ENCODE data around the gene LDHAL6B. TPM values are rescaled to one million over a fixed set of nuclear protein-coding genes. Genes with fewer than 3 reads are reported as not detected.

Gene LDHAL6B
- total and polyA plus RNA-seq, 2 experiments from 2014 or later: not detected

GRCh38 chr15:59244337-59244736 is 37.7 kb downstream of the LDHAL6B start:
- H3K9me2 ChIP-seq (ENCODE audit: insufficient read depth): no peaks in the 10 kb centered on the region
- H3K79me2 ChIP-seq (replicated peaks; ENCODE audit: insufficient read depth): 0 out of 2 replicates have a peak, but pooled peaks cover 9% of the 10 kb centered on the region
- peaks cover 2% of the 10 kb centered on the region for H3K27me3 Mint-ChIP-seq (ENCODE audit: insufficient read depth, low read depth, poor library complexity)
- no peak overlapping the region for H3K4me3 Mint-ChIP-seq
- H3K4me1 Mint-ChIP-seq: peaks cover 6% of the 10 kb centered on the region
- no peaks in the 10 kb centered on the region for H3K9me3 Mint-ChIP-seq
- no peaks in the 10 kb centered on the region for H3K27me3 ChIP-seq (ENCODE audit: insufficient read depth)
- no peaks in the 10 kb centered on the region for H3K36me3 Mint-ChIP-seq (ENCODE audit: low read depth)
- no peaks in the 10 kb centered on the region for H3F3A ChIP-seq (replicated peaks; ENCODE audit: low read depth)
- H3K36me3 ChIP-seq (ENCODE audit: insufficient read depth): peaks cover 5% of the 10 kb centered on the region; the same call in 1 of the 2 replicates
- no peak overlapping the region for H3K4me2 ChIP-seq
- no peaks in the 10 kb centered on the region for H3K4me1 ChIP-seq (ENCODE audit: insufficient read depth)
- ATAC-seq (no peak), DNase-seq (ENCODE audit: low spot score) (no peak)
- TF ChIP-seq CTCF (conservative IDR thresholded peaks at IDR 0.05; ENCODE audit: low read depth in 2 of 2) (no peak), CREB1 (CRISPR knock-in tag; IDR thresholded peaks at IDR 0.05; ENCODE audit: low read depth) (no peak), ZNF331 (CRISPR knock-in tag; IDR thresholded peaks at IDR 0.05; ENCODE audit: low read depth) (no peak), STAT1 (IDR thresholded peaks at IDR 0.05; ENCODE audit: unreplicated experiment) (no peak), ETS1 (IDR thresholded peaks at IDR 0.05) (no peak), EZH2phosphoT487 (IDR thresholded peaks at IDR 0.05; ENCODE audit: unreplicated experiment) (no peak), ZNF114 (CRISPR knock-in tag; IDR thresholded peaks at IDR 0.05) (no peak), JUNB (IDR thresholded peaks at IDR 0.05; ENCODE audit: unreplicated experiment) (no peak), NANOG (IDR thresholded peaks at IDR 0.05; ENCODE audit: borderline replicate concordance) (no peak), EZH2 (IDR thresholded peaks at IDR 0.05; ENCODE audit: low read depth, unreplicated experiment) (no peak), POLR2AphosphoS5 (IDR thresholded peaks at IDR 0.05; ENCODE audit: low read depth) (no peak)
- TF ChIP-seq, protein P1, sequence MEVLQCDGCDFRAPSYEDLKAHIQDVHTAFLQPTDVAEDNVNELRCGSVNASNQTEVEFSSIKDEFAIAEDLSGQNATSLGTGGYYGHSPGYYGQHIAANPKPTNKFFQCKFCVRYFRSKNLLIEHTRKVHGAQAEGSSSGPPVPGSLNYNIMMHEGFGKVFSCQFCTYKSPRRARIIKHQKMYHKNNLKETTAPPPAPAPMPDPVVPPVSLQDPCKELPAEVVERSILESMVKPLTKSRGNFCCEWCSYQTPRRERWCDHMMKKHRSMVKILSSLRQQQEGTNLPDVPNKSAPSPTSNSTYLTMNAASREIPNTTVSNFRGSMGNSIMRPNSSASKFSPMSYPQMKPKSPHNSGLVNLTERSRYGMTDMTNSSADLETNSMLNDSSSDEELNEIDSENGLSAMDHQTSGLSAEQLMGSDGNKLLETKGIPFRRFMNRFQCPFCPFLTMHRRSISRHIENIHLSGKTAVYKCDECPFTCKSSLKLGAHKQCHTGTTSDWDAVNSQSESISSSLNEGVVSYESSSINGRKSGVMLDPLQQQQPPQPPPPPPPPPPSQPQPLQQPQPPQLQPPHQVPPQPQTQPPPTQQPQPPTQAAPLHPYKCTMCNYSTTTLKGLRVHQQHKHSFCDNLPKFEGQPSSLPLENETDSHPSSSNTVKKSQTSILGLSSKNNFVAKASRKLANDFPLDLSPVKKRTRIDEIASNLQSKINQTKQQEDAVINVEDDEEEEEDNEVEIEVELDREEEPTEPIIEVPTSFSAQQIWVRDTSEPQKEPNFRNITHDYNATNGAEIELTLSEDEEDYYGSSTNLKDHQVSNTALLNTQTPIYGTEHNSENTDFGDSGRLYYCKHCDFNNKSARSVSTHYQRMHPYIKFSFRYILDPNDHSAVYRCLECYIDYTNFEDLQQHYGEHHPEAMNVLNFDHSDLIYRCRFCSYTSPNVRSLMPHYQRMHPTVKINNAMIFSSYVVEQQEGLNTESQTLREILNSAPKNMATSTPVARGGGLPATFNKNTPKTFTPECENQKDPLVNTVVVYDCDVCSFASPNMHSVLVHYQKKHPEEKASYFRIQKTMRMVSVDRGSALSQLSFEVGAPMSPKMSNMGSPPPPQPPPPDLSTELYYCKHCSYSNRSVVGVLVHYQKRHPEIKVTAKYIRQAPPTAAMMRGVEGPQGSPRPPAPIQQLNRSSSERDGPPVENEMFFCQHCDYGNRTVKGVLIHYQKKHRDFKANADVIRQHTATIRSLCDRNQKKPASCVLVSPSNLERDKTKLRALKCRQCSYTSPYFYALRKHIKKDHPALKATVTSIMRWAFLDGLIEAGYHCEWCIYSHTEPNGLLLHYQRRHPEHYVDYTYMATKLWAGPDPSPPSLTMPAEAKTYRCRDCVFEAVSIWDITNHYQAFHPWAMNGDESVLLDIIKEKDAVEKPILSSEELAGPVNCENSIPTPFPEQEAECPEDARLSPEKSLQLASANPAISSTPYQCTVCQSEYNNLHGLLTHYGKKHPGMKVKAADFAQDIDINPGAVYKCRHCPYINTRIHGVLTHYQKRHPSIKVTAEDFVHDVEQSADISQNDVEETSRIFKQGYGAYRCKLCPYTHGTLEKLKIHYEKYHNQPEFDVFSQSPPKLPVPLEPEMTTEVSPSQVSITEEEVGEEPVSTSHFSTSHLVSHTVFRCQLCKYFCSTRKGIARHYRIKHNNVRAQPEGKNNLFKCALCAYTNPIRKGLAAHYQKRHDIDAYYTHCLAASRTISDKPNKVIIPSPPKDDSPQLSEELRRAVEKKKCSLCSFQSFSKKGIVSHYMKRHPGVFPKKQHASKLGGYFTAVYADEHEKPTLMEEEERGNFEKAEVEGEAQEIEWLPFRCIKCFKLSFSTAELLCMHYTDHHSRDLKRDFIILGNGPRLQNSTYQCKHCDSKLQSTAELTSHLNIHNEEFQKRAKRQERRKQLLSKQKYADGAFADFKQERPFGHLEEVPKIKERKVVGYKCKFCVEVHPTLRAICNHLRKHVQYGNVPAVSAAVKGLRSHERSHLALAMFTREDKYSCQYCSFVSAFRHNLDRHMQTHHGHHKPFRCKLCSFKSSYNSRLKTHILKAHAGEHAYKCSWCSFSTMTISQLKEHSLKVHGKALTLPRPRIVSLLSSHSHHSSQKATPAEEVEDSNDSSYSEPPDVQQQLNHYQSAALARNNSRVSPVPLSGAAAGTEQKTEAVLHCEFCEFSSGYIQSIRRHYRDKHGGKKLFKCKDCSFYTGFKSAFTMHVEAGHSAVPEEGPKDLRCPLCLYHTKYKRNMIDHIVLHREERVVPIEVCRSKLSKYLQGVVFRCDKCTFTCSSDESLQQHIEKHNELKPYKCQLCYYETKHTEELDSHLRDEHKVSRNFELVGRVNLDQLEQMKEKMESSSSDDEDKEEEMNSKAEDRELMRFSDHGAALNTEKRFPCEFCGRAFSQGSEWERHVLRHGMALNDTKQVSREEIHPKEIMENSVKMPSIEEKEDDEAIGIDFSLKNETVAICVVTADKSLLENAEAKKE (CRISPR knock-in tag; IDR thresholded peaks at IDR 0.05): no peak
- TF ChIP-seq, protein P2, sequence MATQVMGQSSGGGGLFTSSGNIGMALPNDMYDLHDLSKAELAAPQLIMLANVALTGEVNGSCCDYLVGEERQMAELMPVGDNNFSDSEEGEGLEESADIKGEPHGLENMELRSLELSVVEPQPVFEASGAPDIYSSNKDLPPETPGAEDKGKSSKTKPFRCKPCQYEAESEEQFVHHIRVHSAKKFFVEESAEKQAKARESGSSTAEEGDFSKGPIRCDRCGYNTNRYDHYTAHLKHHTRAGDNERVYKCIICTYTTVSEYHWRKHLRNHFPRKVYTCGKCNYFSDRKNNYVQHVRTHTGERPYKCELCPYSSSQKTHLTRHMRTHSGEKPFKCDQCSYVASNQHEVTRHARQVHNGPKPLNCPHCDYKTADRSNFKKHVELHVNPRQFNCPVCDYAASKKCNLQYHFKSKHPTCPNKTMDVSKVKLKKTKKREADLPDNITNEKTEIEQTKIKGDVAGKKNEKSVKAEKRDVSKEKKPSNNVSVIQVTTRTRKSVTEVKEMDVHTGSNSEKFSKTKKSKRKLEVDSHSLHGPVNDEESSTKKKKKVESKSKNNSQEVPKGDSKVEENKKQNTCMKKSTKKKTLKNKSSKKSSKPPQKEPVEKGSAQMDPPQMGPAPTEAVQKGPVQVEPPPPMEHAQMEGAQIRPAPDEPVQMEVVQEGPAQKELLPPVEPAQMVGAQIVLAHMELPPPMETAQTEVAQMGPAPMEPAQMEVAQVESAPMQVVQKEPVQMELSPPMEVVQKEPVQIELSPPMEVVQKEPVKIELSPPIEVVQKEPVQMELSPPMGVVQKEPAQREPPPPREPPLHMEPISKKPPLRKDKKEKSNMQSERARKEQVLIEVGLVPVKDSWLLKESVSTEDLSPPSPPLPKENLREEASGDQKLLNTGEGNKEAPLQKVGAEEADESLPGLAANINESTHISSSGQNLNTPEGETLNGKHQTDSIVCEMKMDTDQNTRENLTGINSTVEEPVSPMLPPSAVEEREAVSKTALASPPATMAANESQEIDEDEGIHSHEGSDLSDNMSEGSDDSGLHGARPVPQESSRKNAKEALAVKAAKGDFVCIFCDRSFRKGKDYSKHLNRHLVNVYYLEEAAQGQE (IDR thresholded peaks at IDR 0.05; ENCODE audit: unreplicated experiment): no peak
- H4K20me1 ChIP-seq (replicated peaks; ENCODE audit: insufficient read depth): no peaks in the 10 kb centered on the region
- no peak overlapping the region for H2AFZ ChIP-seq
- H3K4me3 ChIP-seq: no peak overlapping the region
- no peak overlapping the region for H3K27ac ChIP-seq (ENCODE audit: low read depth)
- no peak overlapping the region for H3K27ac Mint-ChIP-seq
